ENCODE data around the gene GREM2. TPM values are rescaled to one million over a fixed set of nuclear protein-coding genes. Genes with fewer than 3 reads are reported as not detected.

GREM2 gene
- 0.06 to 0.12 TPM (median 0.09 TPM) in 5 replicates for total RNA-seq (2022; extraction: Qiagen RNA extraction)

GRCh38 chr1:240611619-240612480 lies at the start of gene GREM2:
TSS of gene GREM2 (minus strand) at chr1:240612155. CDS start at chr1:240493475, 118,680 bp downstream.

Measured in A549 treated with AZD2906 at 1 μM for 4 hours (cell line).